ENCODE measurements around the gene COL27A1.

Gene COL27A1

GRCh38 chr9:114247077-114247476 is 91.7 kb downstream of the COL27A1 start:
- DNase-seq (ENCODE audit: low read depth in 2 of 2) = no peak

- no peak for DNase-seq (ENCODE audit: low read depth in 2 of 2)
These were observed 92.2 kb downstream of the COL27A1 start for GRCh38 chr9:114247491-114247890.

GRCh38 chr9:114248299-114248707 is 93.0 kb downstream of the COL27A1 start:
- DNase-seq (ENCODE audit: low read depth in 2 of 2) = no peak

GRCh38 chr9:114249424-114250234 is 94.3 kb downstream of the COL27A1 start:
- no peak for DNase-seq (ENCODE audit: low read depth in 2 of 2)

- no peak for DNase-seq (ENCODE audit: low read depth in 2 of 2)
These were observed 94.9 kb downstream of the COL27A1 start for GRCh38 chr9:114250235-114250568.

GRCh38 chr9:114250648-114251047 is 95.3 kb downstream of the COL27A1 start:
- no peak for DNase-seq (ENCODE audit: low read depth in 2 of 2)

GRCh38 chr9:114252394-114252793 is 97.1 kb downstream of the COL27A1 start:
- no peak for DNase-seq (ENCODE audit: low read depth in 2 of 2)

- DNase-seq (ENCODE audit: low read depth in 2 of 2) = no peak
These were observed 101.5 kb downstream of the COL27A1 start for GRCh38 chr9:114256827-114257328.

- no peak for DNase-seq (ENCODE audit: low read depth in 2 of 2)
These were observed 102.9 kb downstream of the COL27A1 start for GRCh38 chr9:114258218-114258617.

- DNase-seq (ENCODE audit: low read depth in 2 of 2) = no peak
These were observed 103.8 kb downstream of the COL27A1 start for GRCh38 chr9:114258866-114259797.

- no peak for DNase-seq (ENCODE audit: low read depth in 2 of 2)
These were observed 104.6 kb downstream of the COL27A1 start for GRCh38 chr9:114259798-114260523.

- DNase-seq (ENCODE audit: low read depth in 2 of 2) = no peak
These were observed 105.7 kb downstream of the COL27A1 start for GRCh38 chr9:114261026-114261425.

GRCh38 chr9:114261987-114262386 is 106.7 kb downstream of the COL27A1 start:
- DNase-seq (ENCODE audit: low read depth in 2 of 2) = no peak

- DNase-seq (ENCODE audit: low read depth in 2 of 2) = no peak
These were observed 108.6 kb downstream of the COL27A1 start for GRCh38 chr9:114263853-114264510.

GRCh38 chr9:114264806-114265550 is 109.6 kb downstream of the COL27A1 start:
- no peak for DNase-seq (ENCODE audit: low read depth in 2 of 2)

- DNase-seq (ENCODE audit: low read depth in 2 of 2) = no peak
These were observed 111.6 kb downstream of the COL27A1 start for GRCh38 chr9:114266969-114267368.

- DNase-seq (ENCODE audit: low read depth in 2 of 2) = no peak
These were observed 113.7 kb downstream of the COL27A1 start for GRCh38 chr9:114269023-114269422.

- no peak for DNase-seq (ENCODE audit: low read depth in 2 of 2)
These were observed 115.0 kb downstream of the COL27A1 start for GRCh38 chr9:114270120-114270975.

Measured in stimulated activated CD8-positive, alpha-beta memory T cell treated with anti-CD3 and anti-CD28 coated beads, Interleukin-15, amount 100 ng/mL, for 48 hours (primary cell).